CD4-positive, alpha-beta memory T cell (primary cell): ENCODE measurements around the gene SRSF5. TPM values are rescaled to one million over a fixed set of nuclear protein-coding genes. Genes with fewer than 3 reads are reported as not detected.
"Not testable (repeated sequence)": the region's sequence is repeated elsewhere in the genome, so short reads cannot be mapped to it uniquely, and the experiment has no call there.

Experiments
- CTCF ChIA-PET: fragments of 350-600 bp; sonication (Branson Sonifier 250); formaldehyde crosslinking; loops from one replicate; lab custom pipeline; 2021; ENCODE audit warnings: inconsistent platforms; ENCODE audit not compliant: partially characterized antibody; lab: Charles Lee
- POLR2A ChIA-PET: fragments of 350-600 bp; sonication (Branson Sonifier 250); formaldehyde crosslinking; loops from one replicate; lab custom pipeline; 2021; ENCODE audit not compliant: partially characterized antibody; lab: Charles Lee
- DNase-seq, 5 donors: peaks; one replicate each; pipeline versions ENCODE4 v3.0.0 to v3.0.0-alpha.2; 2020 to 2022; ENCODE audit warnings: mixed read lengths in 1 of 5
- H3K27ac ChIP-seq: one replicate; pipeline ENCODE4 v1.7.0; 2013; ENCODE audit warnings: low read depth, low read length
- H3K27me3 ChIP-seq: 2 replicates; pipeline ENCODE4 v1.7.0; 2013; ENCODE audit warnings: mild to moderate bottlenecking, low read length, moderate library complexity; ENCODE audit not compliant: insufficient read depth
- H3K36me3 ChIP-seq: 2 replicates; pipeline ENCODE4 v1.7.0; 2013; ENCODE audit warnings: mild to moderate bottlenecking, low read length, moderate library complexity; ENCODE audit not compliant: insufficient read depth
- H3K4me1 ChIP-seq: 2 replicates; pipeline ENCODE4 v1.7.0; 2013; ENCODE audit warnings: mild to moderate bottlenecking, low read length, moderate library complexity; ENCODE audit not compliant: insufficient read depth
- H3K4me3 ChIP-seq, 2 donors: one replicate each; pipeline ENCODE4 v1.7.0; 2013; ENCODE audit warnings: low read length in 2 of 2, mild to moderate bottlenecking in 1 of 2
- H3K9me3 ChIP-seq, 2 donors: one replicate each; pipeline ENCODE4 v1.7.0; 2013; ENCODE audit warnings: low read length in 2 of 2, control low read depth in 1 of 2; ENCODE audit not compliant: control insufficient read depth in 1 of 2
- H3K27ac Mint-ChIP-seq, 7 donors: one replicate each; pipeline ENCODE4 v1.8.0; 2020 to 2021; ENCODE audit warnings: mixed read lengths in 7 of 7, mild to moderate bottlenecking in 6 of 7, inconsistent platforms in 3 of 7, moderate library complexity in 3 of 7
- H3K27me3 Mint-ChIP-seq, 2 donors: one replicate each; pipeline ENCODE4 v1.8.0; 2020 to 2021; ENCODE audit warnings: mixed read lengths in 2 of 2
- H3K36me3 Mint-ChIP-seq, 2 donors: one replicate each; pipeline ENCODE4 v1.8.0; 2020 to 2021; ENCODE audit warnings: mixed read lengths in 2 of 2, inconsistent platforms in 1 of 2, mild to moderate bottlenecking in 1 of 2
- H3K4me1 Mint-ChIP-seq, 4 donors: one replicate each; pipeline ENCODE4 v1.8.0; 2020 to 2021; ENCODE audit warnings: mixed read lengths in 4 of 4, mild to moderate bottlenecking in 1 of 4
- H3K4me3 Mint-ChIP-seq, 8 donors: one replicate each; pipeline ENCODE4 v1.8.0; 2020 to 2021; ENCODE audit warnings: mixed read lengths in 8 of 8, mild to moderate bottlenecking in 7 of 8, moderate library complexity in 6 of 8, inconsistent platforms in 3 of 8
- H3K9me3 Mint-ChIP-seq, 8 donors: one replicate each; pipeline ENCODE4 v1.8.0; 2020 to 2021; ENCODE audit warnings: mixed read lengths in 8 of 8, mild to moderate bottlenecking in 5 of 8, inconsistent platforms in 3 of 8, moderate library complexity in 1 of 8
- intact Hi-C: fragments of 100-400 bp; cut with micrococcal nuclease; formaldehyde crosslinking; loops from one replicate; pipeline ENCODE4 v1.15.1; 2023
- polyA plus RNA-seq, 2 donors: library from polyadenylated mRNA; unstranded; fragments of 300-500 nt; fragmentation: Illumina TruSeq; gene quantifications; one replicate each; pipeline ENCODE4 v1.2.3, GENCODE V29; 2021
- total RNA-seq, 2 experiments: library from RNA; stranded (reverse); gene quantifications; one replicate each; pipeline ENCODE4 v1.2.3, GENCODE V29; 2021

The SRSF5 gene
- total RNA-seq, result 100 to 1,000 TPM; 946 to 964 TPM
- 1,000 to 10,000 TPM in 1 of 2 donors, 100 to 1,000 TPM in 1; 920 to 1,159 TPM for polyA plus RNA-seq

DNA sequence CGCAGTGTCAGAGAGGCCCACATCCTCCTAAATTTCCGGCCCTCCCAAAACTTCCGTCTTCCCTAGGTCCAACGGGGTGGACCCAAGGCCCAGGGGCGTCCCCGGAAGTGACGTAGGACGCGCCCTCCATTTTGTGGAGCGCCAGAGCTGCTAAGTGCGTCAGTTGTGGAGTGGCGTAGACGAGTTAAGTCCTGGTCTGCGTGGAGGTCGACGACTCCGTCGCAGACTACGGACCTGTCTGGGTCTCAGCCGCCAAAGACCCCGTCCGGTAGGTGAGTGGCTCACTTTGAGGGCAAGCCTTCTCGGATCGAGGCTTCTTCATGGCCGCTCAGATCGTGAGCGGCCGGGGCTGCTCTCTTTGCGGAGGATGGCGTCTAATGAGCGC is at the start of gene SRSF5:
Gene SRSF5 (plus strand): TSS at position 159 of the 385 bp plus-strand sequence. CDS start 1,015 bp downstream, outside the sequence.
- peak within 1 kb of the TSS; percentile 100 for H3K27ac Mint-ChIP-seq
- H3K4me1 ChIP-seq, result peaks cover 48% of the 10 kb centered on the region
- H3K36me3 Mint-ChIP-seq, result peaks cover 46 to 51% of the 10 kb centered on the region in 2 donors

DNA sequence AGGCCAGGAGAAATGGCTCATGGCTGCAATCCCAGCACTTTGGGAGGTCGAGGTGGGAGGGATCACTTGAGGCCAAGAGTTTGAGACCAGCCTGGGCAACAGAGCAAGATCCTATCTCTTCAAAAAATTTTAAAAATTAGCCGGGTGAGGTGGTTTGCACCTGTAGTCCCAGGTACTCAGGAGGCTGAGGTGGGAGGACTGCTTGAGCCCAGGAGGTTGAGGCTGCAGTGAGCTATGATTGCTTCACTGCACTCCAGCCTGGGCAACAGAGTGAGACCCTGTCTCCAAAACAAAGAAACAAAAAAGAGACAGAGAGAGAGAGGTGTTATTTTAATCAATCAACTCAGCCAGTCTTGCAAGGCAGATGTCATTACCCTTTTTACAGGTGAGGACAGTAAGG is 48.3 kb upstream of the SRSF5 start:
- H3K27ac ChIP-seq, result not testable (repeated sequence)
- POLR2A ChIA-PET, result interaction anchor here (1.3 kb wide), 1 partner anchor 107 kb away, joined by 3 read pairs; the partner anchor contains the start of gene SUSD6
- peaks cover 10 to 12% of the 10 kb centered on the region in 2 donors for H3K36me3 Mint-ChIP-seq

More for the DNA sequence above, at the start of gene SRSF5:
- ChIA-PET CTCF (interaction anchor here (0.8 to 1.9 kb wide), 9 partner anchors 9 to 369 kb away, joined by 3 to 7 read pairs (median 3); partner anchors contain the start of genes ERH and SUSD6), POLR2A (interaction anchor here (0.6 to 4.8 kb wide), 37 partner anchors 8 to 1554 kb away, joined by 3 to 78 read pairs (median 4); partner anchors contain the start of genes COX16, DCAF5, ERH and EXD2)
- peak within 1 kb of the TSS; percentile 100 for H3K27ac ChIP-seq
- no peaks in the 10 kb centered on the region for H3K27me3 ChIP-seq
- H3K4me3 ChIP-seq, result peak within 1 kb of the TSS; percentile 83 to 95
- Mint-ChIP-seq H3K27me3 (no peaks in the 10 kb centered on the region), H3K9me3 (peaks cover 0 to 15% (median 0%) of the 10 kb centered on the region in 8 donors), H3K4me1 (peaks cover 41 to 79% (median 57%) of the 10 kb centered on the region in 4 donors), H3K4me3 (peak within 1 kb of the TSS; percentile 98 to 100 (median 100))
- intact Hi-C loops, result loop anchor here (1.0 to 10.0 kb wide), 7 partner anchors 156 to 1554 kb away; partner anchors contain the start of genes COX16, DCAF5, ERH and MED6
- H3K36me3 ChIP-seq, result peaks cover 38% of the 10 kb centered on the region
- peak; percentile 92 to 95 (median 94) for DNase-seq
- no peaks in the 10 kb centered on the region for H3K9me3 ChIP-seq

DNA sequence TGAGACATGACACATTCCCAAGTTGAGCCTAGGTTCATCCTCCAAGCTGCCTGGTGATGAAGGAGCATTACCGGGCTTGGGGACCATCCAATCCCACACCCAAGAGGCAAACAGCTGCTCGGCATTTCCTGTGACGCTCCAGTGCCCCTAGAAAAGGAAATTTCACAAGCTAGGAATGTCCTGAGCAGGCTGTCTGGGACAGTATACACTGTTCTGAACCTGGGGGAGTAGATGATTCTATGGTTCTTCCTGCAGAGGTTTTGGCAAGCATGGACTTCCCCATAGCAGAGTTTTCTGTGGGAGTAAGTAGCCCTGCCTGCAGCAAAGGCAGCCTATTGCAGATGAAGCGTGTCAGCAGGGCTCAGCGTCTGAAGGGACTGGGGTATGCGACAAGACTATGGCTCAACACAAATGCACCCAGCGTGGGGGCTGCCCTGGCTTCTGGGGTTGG is 47.4 kb upstream of the SRSF5 start:
- peaks cover 3% of the 10 kb centered on the region in 2 donors for H3K36me3 Mint-ChIP-seq
- H3K27ac Mint-ChIP-seq, result peak overlapping the region in 2 of 7 donors; percentile 12 to 66
- Histone ChIP-seq H3K4me1 (peaks cover 16% of the 10 kb centered on the region), H3K4me3 (no peak overlapping the region), H3K27ac (no peak overlapping the region), H3K27me3 (no peaks in the 10 kb centered on the region), H3K9me3 (no peaks in the 10 kb centered on the region), H3K36me3 (no peaks in the 10 kb centered on the region)
- no peaks in the 10 kb centered on the region for H3K9me3 Mint-ChIP-seq
- H3K27me3 Mint-ChIP-seq, result no peaks in the 10 kb centered on the region
- intact Hi-C loops, result no loop called here
- ChIA-PET POLR2A (interaction anchor here (1.3 kb wide), 1 partner anchor 108 kb away, joined by 3 read pairs; the partner anchor contains the start of gene SUSD6), CTCF (interaction anchor here (1.2 to 1.8 kb wide), 2 partner anchors 114 to 128 kb away, joined by 3 to 5 read pairs; no protein-coding TSS in a partner anchor)
- H3K4me1 Mint-ChIP-seq, result peaks cover 16 to 31% (median 23%) of the 10 kb centered on the region in 4 donors
- DNase-seq, result no peak
- H3K4me3 Mint-ChIP-seq, result no peak overlapping the region

More for the DNA sequence above, 48.3 kb upstream of the SRSF5 start:
- H3K27me3 Mint-ChIP-seq, H3K27me3 ChIP-seq, H3K9me3 ChIP-seq, H3K36me3 ChIP-seq, H3K4me3 ChIP-seq, DNase-seq, H3K9me3 Mint-ChIP-seq, intact Hi-C loops, H3K4me3 Mint-ChIP-seq: not testable (repeated sequence)
- CTCF ChIA-PET, result interaction anchor here (1.4 to 1.7 kb wide), 2 partner anchors 94 to 114 kb away, joined by 4 to 5 read pairs; no protein-coding TSS in a partner anchor
- H3K4me1 ChIP-seq, result peaks cover 16% of the 10 kb centered on the region
- Mint-ChIP-seq H3K27ac (peak overlapping the region in 4 of 7 donors; percentile 12 to 77 (median 58)), H3K4me1 (peaks cover 17 to 40% (median 28%) of the 10 kb centered on the region in 4 donors)

DNA sequence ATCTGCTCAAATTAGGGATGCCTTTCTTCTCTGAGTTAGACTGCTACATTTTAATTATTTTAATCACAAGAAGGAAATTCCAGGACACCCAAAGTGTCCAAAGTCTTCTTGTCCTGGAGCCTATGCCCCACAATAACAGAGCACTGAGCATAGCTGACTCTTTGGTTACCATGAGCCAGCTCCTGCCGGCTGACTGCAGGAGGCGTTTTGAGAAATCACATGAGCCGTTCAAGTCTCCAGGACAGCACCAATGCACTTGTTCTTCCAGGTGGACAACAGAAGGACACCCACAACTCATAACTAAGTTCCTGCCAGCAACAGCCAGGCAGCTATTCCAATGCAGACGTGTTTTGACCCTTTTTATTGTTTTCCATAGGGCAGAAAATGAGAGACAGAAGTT is 46.0 kb upstream of the SRSF5 start:
- H3K27me3 Mint-ChIP-seq, result no peaks in the 10 kb centered on the region
- Histone ChIP-seq H3K4me3 (no peak overlapping the region), H3K36me3 (no peaks in the 10 kb centered on the region), H3K27ac (no peak overlapping the region), H3K9me3 (no peaks in the 10 kb centered on the region), H3K4me1 (peaks cover 12% of the 10 kb centered on the region), H3K27me3 (no peaks in the 10 kb centered on the region)
- no peak overlapping the region for H3K4me3 Mint-ChIP-seq
- H3K27ac Mint-ChIP-seq, result peak overlapping the region in 1 of 7 donors; percentile 66
- H3K4me1 Mint-ChIP-seq, result peaks cover 11 to 22% (median 14%) of the 10 kb centered on the region in 4 donors
- intact Hi-C loops, result no loop called here
- DNase-seq, result no peak
- H3K36me3 Mint-ChIP-seq, result no peaks in the 10 kb centered on the region
- CTCF ChIA-PET, result interaction anchor here (0.6 to 1.8 kb wide), 4 partner anchors 13 to 146 kb away, joined by 3 to 6 read pairs (median 4); partner anchors contain the start of gene CCDC177
- H3K9me3 Mint-ChIP-seq, result no peaks in the 10 kb centered on the region
- POLR2A ChIA-PET, result no interaction called here

DNA sequence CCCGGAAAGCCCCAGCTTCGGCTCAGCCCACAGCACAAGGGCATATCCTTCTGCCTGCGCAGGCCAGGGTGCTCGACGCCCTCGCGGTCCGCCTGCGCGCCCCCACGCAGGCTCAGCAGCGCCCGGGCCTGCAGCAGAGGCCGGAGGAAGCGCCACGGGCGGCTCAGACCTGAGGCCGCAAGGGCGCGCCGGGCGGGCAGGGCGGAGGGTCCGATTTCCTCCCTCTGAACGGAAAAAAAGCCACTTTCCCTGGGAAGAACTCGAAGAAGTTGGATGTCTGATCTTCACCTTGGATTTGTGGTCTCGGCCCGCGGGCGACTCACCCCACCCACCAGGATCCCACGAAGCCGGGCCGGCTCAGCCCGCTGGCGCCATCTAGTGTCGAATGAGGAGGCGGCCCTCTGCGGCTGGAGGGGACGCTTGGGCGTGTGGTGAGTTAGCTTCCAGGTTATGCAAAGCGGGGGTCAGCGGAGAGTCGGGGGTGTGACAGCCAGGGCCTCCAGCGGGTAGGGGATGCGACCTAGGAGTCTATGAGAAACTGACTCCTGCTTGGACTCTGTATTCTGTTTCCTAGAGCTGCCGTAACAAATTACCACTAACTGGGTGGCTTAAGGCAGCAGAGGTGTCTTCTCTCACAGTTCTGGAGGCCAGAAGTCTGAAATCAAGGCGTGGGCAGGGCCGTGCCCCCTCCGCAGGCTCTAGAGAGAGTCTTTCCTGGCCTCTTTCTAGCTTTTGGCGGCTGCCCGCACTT is 40.0 kb upstream of the SRSF5 start:
- intact Hi-C loops, result loop anchor here (1.0 kb wide), 2 partner anchors 124 to 142 kb away; no protein-coding TSS in a partner anchor
- POLR2A ChIA-PET, result interaction anchor here (0.6 to 2.0 kb wide), 9 partner anchors 39 to 141 kb away, joined by 3 to 6 read pairs (median 4); partner anchors contain the start of gene SRSF5
- no peaks in the 10 kb centered on the region for H3K36me3 ChIP-seq
- CTCF ChIA-PET, result interaction anchor here (0.7 to 5.8 kb wide), 28 partner anchors 10 to 155 kb away, joined by 3 to 152 read pairs (median 5); partner anchors contain the start of genes SRSF5 and SUSD6
- Mint-ChIP-seq H3K36me3 (no peaks in the 10 kb centered on the region), H3K4me1 (peaks cover 11 to 39% (median 25%) of the 10 kb centered on the region in 4 donors), H3K27ac (peak overlapping the region; percentile 62 to 86 (median 71)), H3K27me3 (no peaks in the 10 kb centered on the region), H3K9me3 (no peaks in the 10 kb centered on the region), H3K4me3 (peak overlapping the region; percentile 65 to 82 (median 74))
- peak overlapping the region; percentile 29 to 54 for H3K4me3 ChIP-seq
- H3K27ac ChIP-seq, result peak overlapping the region; percentile 30
- no peaks in the 10 kb centered on the region for H3K27me3 ChIP-seq
- H3K9me3 ChIP-seq, result no peaks in the 10 kb centered on the region
- H3K4me1 ChIP-seq, result peaks cover 19% of the 10 kb centered on the region
- DNase-seq, result peak; percentile 71 to 84 (median 79)

DNA sequence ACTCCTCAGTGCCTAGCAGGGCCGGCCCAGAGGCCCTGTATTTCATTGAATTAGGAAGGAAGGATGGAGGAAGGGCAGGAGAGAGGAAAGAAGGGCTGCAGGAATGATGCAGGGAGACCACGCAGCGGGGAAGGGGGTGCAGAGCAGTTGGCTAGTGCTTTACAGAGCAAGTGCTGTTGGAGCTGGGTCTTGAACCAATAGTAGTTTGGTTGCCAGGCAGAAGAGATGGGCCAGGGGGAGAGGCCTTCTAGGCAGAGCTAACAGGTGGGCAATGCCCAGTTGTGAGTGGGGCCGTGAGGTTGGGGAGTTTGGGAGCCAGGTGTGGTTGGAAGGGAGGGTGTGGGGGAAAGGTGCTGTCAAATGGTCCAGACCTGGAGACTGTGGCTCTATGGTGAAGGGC is 39.1 kb upstream of the SRSF5 start:
- peak overlapping the region in 3 of 8 donors; percentile 27 to 59 (median 50) for H3K4me3 Mint-ChIP-seq
- CTCF ChIA-PET, result interaction anchor here (0.9 to 5.8 kb wide), 15 partner anchors 14 to 155 kb away, joined by 4 to 152 read pairs (median 8); partner anchors contain the start of gene SUSD6

More for the DNA sequence above, 39.1 kb upstream of the SRSF5 start:
- Mint-ChIP-seq H3K27me3 (no peaks in the 10 kb centered on the region), H3K27ac (peak overlapping the region in 6 of 7 donors; percentile 31 to 80 (median 66)), H3K4me1 (peaks cover 11 to 39% (median 25%) of the 10 kb centered on the region in 4 donors), H3K9me3 (no peaks in the 10 kb centered on the region), H3K36me3 (no peaks in the 10 kb centered on the region)
- no peak for DNase-seq
- H3K4me1 ChIP-seq, result peaks cover 19% of the 10 kb centered on the region
- H3K27ac ChIP-seq, result no peak overlapping the region
- H3K36me3 ChIP-seq, result no peaks in the 10 kb centered on the region
- no peaks in the 10 kb centered on the region for H3K9me3 ChIP-seq
- no peaks in the 10 kb centered on the region for H3K27me3 ChIP-seq
- intact Hi-C loops, result loop anchor here (1.0 kb wide), 2 partner anchors 125 to 143 kb away; no protein-coding TSS in a partner anchor
- POLR2A ChIA-PET, result interaction anchor here (1.1 to 2.0 kb wide), 5 partner anchors 38 to 127 kb away, joined by 3 to 6 read pairs (median 5); partner anchors contain the start of gene SRSF5
- no peak overlapping the region for H3K4me3 ChIP-seq
